Vagina (tissue), 2 donors: Measurements from ENCODE around the gene TMEM233.
A peak's percentile ranks its signal among the peaks of the same experiment; 100 is the strongest.

Experiments
- POLR2A ChIP-seq, 2 donors: fragments of 450-650 bp; IDR thresholded peaks; one replicate each; pipeline ENCODE4 v1.6.1; 2017; ENCODE audit warnings: antibody characterized with exemption in 2 of 2, mild to moderate bottlenecking in 2 of 2, moderate library complexity in 2 of 2
- TF ChIP-seq, protein P1 (sequence below), 3 experiments: fragments of 450-650 bp in 2 of 3; fragments of 200-600 bp in 1 of 3; sonication (generic) in 1 of 3; IDR thresholded peaks; one replicate each; pipeline ENCODE4 v1.5.1; 2017 to 2019; ENCODE audit warnings: antibody characterized with exemption in 3 of 3, mild to moderate bottlenecking in 2 of 3, moderate library complexity in 2 of 3

DNA sequence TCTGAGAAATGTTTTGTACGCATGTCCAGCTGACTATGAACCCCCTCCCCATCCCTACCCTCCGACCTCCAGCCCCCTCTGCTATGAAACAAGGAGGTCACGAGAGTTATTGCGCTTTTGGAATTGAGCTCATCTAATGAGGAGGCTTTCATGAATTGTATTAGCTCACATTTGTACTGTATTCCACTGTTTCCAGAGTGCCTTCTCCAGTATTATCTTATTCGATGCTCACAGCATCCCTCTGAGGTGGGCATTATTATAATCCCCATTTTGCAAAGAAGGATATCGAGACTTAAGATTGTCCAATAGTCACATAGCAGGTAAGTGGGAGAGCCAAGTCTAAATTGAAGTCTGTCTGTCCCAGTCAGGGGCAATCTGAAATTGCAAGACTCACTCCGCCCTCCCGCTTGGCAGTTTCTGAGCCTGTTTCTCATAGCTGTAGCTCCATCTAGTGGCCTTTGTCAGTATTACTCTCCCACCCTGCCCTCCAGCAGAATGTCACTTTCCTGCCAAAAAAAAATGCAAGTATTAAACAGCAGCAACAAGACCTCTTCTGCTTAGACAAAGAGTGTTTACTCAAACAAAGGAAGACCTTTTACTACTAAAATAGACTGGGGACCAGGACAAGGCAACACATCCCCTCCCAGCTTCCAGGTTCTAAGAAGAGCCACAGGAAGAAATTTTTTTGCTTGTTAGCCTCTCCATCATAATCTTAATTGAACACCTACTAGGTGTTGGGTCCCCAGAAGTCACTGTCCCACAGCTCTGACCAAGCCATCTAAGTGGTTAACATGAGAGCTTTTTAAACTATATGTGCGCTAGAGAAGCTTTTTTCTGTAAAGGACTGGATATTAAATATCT lies 48.6 kb upstream of the TMEM233 start:
- TF ChIP-seq, protein P1, sequence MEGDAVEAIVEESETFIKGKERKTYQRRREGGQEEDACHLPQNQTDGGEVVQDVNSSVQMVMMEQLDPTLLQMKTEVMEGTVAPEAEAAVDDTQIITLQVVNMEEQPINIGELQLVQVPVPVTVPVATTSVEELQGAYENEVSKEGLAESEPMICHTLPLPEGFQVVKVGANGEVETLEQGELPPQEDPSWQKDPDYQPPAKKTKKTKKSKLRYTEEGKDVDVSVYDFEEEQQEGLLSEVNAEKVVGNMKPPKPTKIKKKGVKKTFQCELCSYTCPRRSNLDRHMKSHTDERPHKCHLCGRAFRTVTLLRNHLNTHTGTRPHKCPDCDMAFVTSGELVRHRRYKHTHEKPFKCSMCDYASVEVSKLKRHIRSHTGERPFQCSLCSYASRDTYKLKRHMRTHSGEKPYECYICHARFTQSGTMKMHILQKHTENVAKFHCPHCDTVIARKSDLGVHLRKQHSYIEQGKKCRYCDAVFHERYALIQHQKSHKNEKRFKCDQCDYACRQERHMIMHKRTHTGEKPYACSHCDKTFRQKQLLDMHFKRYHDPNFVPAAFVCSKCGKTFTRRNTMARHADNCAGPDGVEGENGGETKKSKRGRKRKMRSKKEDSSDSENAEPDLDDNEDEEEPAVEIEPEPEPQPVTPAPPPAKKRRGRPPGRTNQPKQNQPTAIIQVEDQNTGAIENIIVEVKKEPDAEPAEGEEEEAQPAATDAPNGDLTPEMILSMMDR (IDR thresholded peaks at IDR 0.05), result peak; percentile 57 to 76 (median 68)
- TF ChIP-seq POLR2A (IDR thresholded peaks at IDR 0.05), result no peak
